ENCODE results near the gene CDYL.

Gene CDYL

GRCh38 chr6:4939241-4939640, 163.0 kb downstream of the CDYL start:
- no peaks in the 10 kb centered on the region for H3K27me3 ChIP-seq (ENCODE audit: control insufficient read depth, insufficient read depth, low read length)
- H3K4me1 ChIP-seq (ENCODE audit: control insufficient read depth, insufficient read depth, low read length), result peaks cover 13% of the 10 kb centered on the region
- peaks cover 26% of the 10 kb centered on the region for H3K36me3 ChIP-seq (ENCODE audit: control insufficient read depth, insufficient read depth, low read length)
- H3K27ac ChIP-seq (ENCODE audit: low read depth, low read length), result no peak overlapping the region
- no peak overlapping the region for H3K4me3 ChIP-seq (ENCODE audit: low read depth, low read length)
- no peaks in the 10 kb centered on the region for H3K9me3 ChIP-seq (ENCODE audit: control insufficient read depth, insufficient read depth, low read length)
- no peak overlapping the region for H3K9ac ChIP-seq (ENCODE audit: low read depth, low read length)

GRCh38 chr6:4940416-4940815, 164.2 kb downstream of the CDYL start:
- Histone ChIP-seq H3K36me3 (ENCODE audit: control insufficient read depth, insufficient read depth, low read length) (peaks cover 34% of the 10 kb centered on the region), H3K9ac (ENCODE audit: low read depth, low read length) (no peak overlapping the region), H3K27ac (ENCODE audit: low read depth, low read length) (no peak overlapping the region), H3K9me3 (ENCODE audit: control insufficient read depth, insufficient read depth, low read length) (no peaks in the 10 kb centered on the region), H3K4me3 (ENCODE audit: low read depth, low read length) (no peak overlapping the region), H3K27me3 (ENCODE audit: control insufficient read depth, insufficient read depth, low read length) (no peaks in the 10 kb centered on the region), H3K4me1 (ENCODE audit: control insufficient read depth, insufficient read depth, low read length) (peaks cover 13% of the 10 kb centered on the region)

- Histone ChIP-seq H3K9me3 (ENCODE audit: control insufficient read depth, insufficient read depth, low read length) (no peaks in the 10 kb centered on the region), H3K9ac (ENCODE audit: low read depth, low read length) (no peak overlapping the region), H3K4me1 (ENCODE audit: control insufficient read depth, insufficient read depth, low read length) (peaks cover 13% of the 10 kb centered on the region), H3K27me3 (ENCODE audit: control insufficient read depth, insufficient read depth, low read length) (no peaks in the 10 kb centered on the region), H3K4me3 (ENCODE audit: low read depth, low read length) (no peak overlapping the region), H3K27ac (ENCODE audit: low read depth, low read length) (no peak overlapping the region), H3K36me3 (ENCODE audit: control insufficient read depth, insufficient read depth, low read length) (peaks cover 40% of the 10 kb centered on the region)
Measured at GRCh38 chr6:4941782-4942672, 165.8 kb downstream of the CDYL start.

GRCh38 chr6:4942673-4943009, 166.4 kb downstream of the CDYL start:
- Histone ChIP-seq H3K27me3 (ENCODE audit: control insufficient read depth, insufficient read depth, low read length) (no peaks in the 10 kb centered on the region), H3K4me1 (ENCODE audit: control insufficient read depth, insufficient read depth, low read length) (peaks cover 13% of the 10 kb centered on the region), H3K27ac (ENCODE audit: low read depth, low read length) (no peak overlapping the region), H3K36me3 (ENCODE audit: control insufficient read depth, insufficient read depth, low read length) (peaks cover 36% of the 10 kb centered on the region), H3K9me3 (ENCODE audit: control insufficient read depth, insufficient read depth, low read length) (no peaks in the 10 kb centered on the region), H3K9ac (ENCODE audit: low read depth, low read length) (no peak overlapping the region), H3K4me3 (ENCODE audit: low read depth, low read length) (no peak overlapping the region)

- no peak overlapping the region for H3K27ac ChIP-seq (ENCODE audit: low read depth, low read length)
- no peak overlapping the region for H3K4me3 ChIP-seq (ENCODE audit: low read depth, low read length)
- no peaks in the 10 kb centered on the region for H3K9me3 ChIP-seq (ENCODE audit: control insufficient read depth, insufficient read depth, low read length)
- H3K36me3 ChIP-seq (ENCODE audit: control insufficient read depth, insufficient read depth, low read length), result peaks cover 27% of the 10 kb centered on the region
- H3K4me1 ChIP-seq (ENCODE audit: control insufficient read depth, insufficient read depth, low read length), result peaks cover 21% of the 10 kb centered on the region
- H3K9ac ChIP-seq (ENCODE audit: low read depth, low read length), result no peak overlapping the region
- H3K27me3 ChIP-seq (ENCODE audit: control insufficient read depth, insufficient read depth, low read length), result no peaks in the 10 kb centered on the region
Measured at GRCh38 chr6:4943716-4944115, 167.5 kb downstream of the CDYL start.

GRCh38 chr6:4944325-4944724, 168.1 kb downstream of the CDYL start:
- no peaks in the 10 kb centered on the region for H3K27me3 ChIP-seq (ENCODE audit: control insufficient read depth, insufficient read depth, low read length)
- H3K4me3 ChIP-seq (ENCODE audit: low read depth, low read length), result no peak overlapping the region
- no peak overlapping the region for H3K27ac ChIP-seq (ENCODE audit: low read depth, low read length)
- H3K4me1 ChIP-seq (ENCODE audit: control insufficient read depth, insufficient read depth, low read length), result peaks cover 27% of the 10 kb centered on the region
- H3K9ac ChIP-seq (ENCODE audit: low read depth, low read length), result no peak overlapping the region
- peaks cover 32% of the 10 kb centered on the region for H3K36me3 ChIP-seq (ENCODE audit: control insufficient read depth, insufficient read depth, low read length)
- H3K9me3 ChIP-seq (ENCODE audit: control insufficient read depth, insufficient read depth, low read length), result no peaks in the 10 kb centered on the region

GRCh38 chr6:4946521-4946920, 170.3 kb downstream of the CDYL start:
- Histone ChIP-seq H3K36me3 (ENCODE audit: control insufficient read depth, insufficient read depth, low read length) (peaks cover 40% of the 10 kb centered on the region), H3K4me3 (ENCODE audit: low read depth, low read length) (no peak overlapping the region), H3K27me3 (ENCODE audit: control insufficient read depth, insufficient read depth, low read length) (no peaks in the 10 kb centered on the region), H3K9me3 (ENCODE audit: control insufficient read depth, insufficient read depth, low read length) (no peaks in the 10 kb centered on the region), H3K9ac (ENCODE audit: low read depth, low read length) (no peak overlapping the region), H3K27ac (ENCODE audit: low read depth, low read length) (no peak overlapping the region), H3K4me1 (ENCODE audit: control insufficient read depth, insufficient read depth, low read length) (peaks cover 27% of the 10 kb centered on the region)

GRCh38 chr6:4947716-4948115, 171.5 kb downstream of the CDYL start:
- peaks cover 18% of the 10 kb centered on the region for H3K4me1 ChIP-seq (ENCODE audit: control insufficient read depth, insufficient read depth, low read length)
- no peaks in the 10 kb centered on the region for H3K9me3 ChIP-seq (ENCODE audit: control insufficient read depth, insufficient read depth, low read length)
- no peak overlapping the region for H3K4me3 ChIP-seq (ENCODE audit: low read depth, low read length)
- no peak overlapping the region for H3K9ac ChIP-seq (ENCODE audit: low read depth, low read length)
- no peak overlapping the region for H3K27ac ChIP-seq (ENCODE audit: low read depth, low read length)
- no peaks in the 10 kb centered on the region for H3K27me3 ChIP-seq (ENCODE audit: control insufficient read depth, insufficient read depth, low read length)
- H3K36me3 ChIP-seq (ENCODE audit: control insufficient read depth, insufficient read depth, low read length), result peaks cover 49% of the 10 kb centered on the region

GRCh38 chr6:4948781-4949450, 172.7 kb downstream of the CDYL start:
- H3K27ac ChIP-seq (ENCODE audit: low read depth, low read length), result no peak overlapping the region
- no peak overlapping the region for H3K9ac ChIP-seq (ENCODE audit: low read depth, low read length)
- H3K36me3 ChIP-seq (ENCODE audit: control insufficient read depth, insufficient read depth, low read length), result peaks cover 56% of the 10 kb centered on the region
- no peak overlapping the region for H3K4me3 ChIP-seq (ENCODE audit: low read depth, low read length)
- peaks cover 14% of the 10 kb centered on the region for H3K4me1 ChIP-seq (ENCODE audit: control insufficient read depth, insufficient read depth, low read length)
- H3K9me3 ChIP-seq (ENCODE audit: control insufficient read depth, insufficient read depth, low read length), result no peaks in the 10 kb centered on the region
- H3K27me3 ChIP-seq (ENCODE audit: control insufficient read depth, insufficient read depth, low read length), result no peaks in the 10 kb centered on the region

GRCh38 chr6:4950076-4950475, 173.9 kb downstream of the CDYL start:
- Histone ChIP-seq H3K9ac (ENCODE audit: low read depth, low read length) (no peak overlapping the region), H3K27ac (ENCODE audit: low read depth, low read length) (no peak overlapping the region), H3K9me3 (ENCODE audit: control insufficient read depth, insufficient read depth, low read length) (no peaks in the 10 kb centered on the region), H3K27me3 (ENCODE audit: control insufficient read depth, insufficient read depth, low read length) (no peaks in the 10 kb centered on the region), H3K4me3 (ENCODE audit: low read depth, low read length) (no peak overlapping the region), H3K36me3 (ENCODE audit: control insufficient read depth, insufficient read depth, low read length) (peaks cover 56% of the 10 kb centered on the region), H3K4me1 (ENCODE audit: control insufficient read depth, insufficient read depth, low read length) (peaks cover 14% of the 10 kb centered on the region)

- Histone ChIP-seq H3K36me3 (ENCODE audit: control insufficient read depth, insufficient read depth, low read length) (peaks cover 56% of the 10 kb centered on the region), H3K9me3 (ENCODE audit: control insufficient read depth, insufficient read depth, low read length) (no peaks in the 10 kb centered on the region), H3K27me3 (ENCODE audit: control insufficient read depth, insufficient read depth, low read length) (no peaks in the 10 kb centered on the region), H3K27ac (ENCODE audit: low read depth, low read length) (no peak overlapping the region), H3K4me3 (ENCODE audit: low read depth, low read length) (no peak overlapping the region), H3K9ac (ENCODE audit: low read depth, low read length) (no peak overlapping the region), H3K4me1 (ENCODE audit: control insufficient read depth, insufficient read depth, low read length) (peaks cover 14% of the 10 kb centered on the region)
Measured at GRCh38 chr6:4950836-4951533, 174.8 kb downstream of the CDYL start.
